Mesenchymal stem cell (in vitro differentiated cells and primary cell): Measurements from ENCODE around the gene DDX49.

Experiments
- DNase-seq: peaks from one replicate; pipeline ENCODE4 v3.0.0-alpha.2; 2013
- H2AFZ ChIP-seq: one replicate; pipeline ENCODE4 v1.6.1; 2013; ENCODE audit warnings: low read depth, mild to moderate bottlenecking, control low read depth, inconsistent platforms, low read length, moderate library complexity
- H2AK5ac ChIP-seq: 2 replicates; pipeline ENCODE4 v1.6.1; 2013; ENCODE audit warnings: low read length, moderate library complexity, mild to moderate bottlenecking, inconsistent platforms; ENCODE audit not compliant: severe bottlenecking
- H2BK120ac ChIP-seq: one replicate; pipeline ENCODE4 v1.6.1; 2013; ENCODE audit warnings: low read depth, mild to moderate bottlenecking, inconsistent platforms, low read length, moderate library complexity
- H2BK12ac ChIP-seq, 2 experiments: one replicate each; pipeline ENCODE4 v1.6.1; 2013; ENCODE audit warnings: inconsistent platforms in 2 of 2, low read length in 2 of 2, mild to moderate bottlenecking in 2 of 2, moderate library complexity in 2 of 2, control low read depth in 1 of 2
- H2BK15ac ChIP-seq: one replicate; pipeline ENCODE4 v1.6.1; 2013; ENCODE audit warnings: mild to moderate bottlenecking, low read depth, inconsistent platforms; ENCODE audit not compliant: poor library complexity, severe bottlenecking
- H2BK5ac ChIP-seq: 2 replicates; pipeline ENCODE4 v1.6.1; 2013; ENCODE audit warnings: low read depth, mild to moderate bottlenecking, low read length, control low read depth, inconsistent platforms; ENCODE audit not compliant: poor library complexity, severe bottlenecking
- H3K14ac ChIP-seq, 2 experiments: one replicate each; pipeline ENCODE4 v1.6.1; 2013; ENCODE audit warnings: inconsistent platforms in 2 of 2, low read length in 2 of 2, control low read depth in 1 of 2, mild to moderate bottlenecking in 1 of 2, moderate library complexity in 1 of 2
- H3K18ac ChIP-seq, 2 experiments: one replicate each; pipeline ENCODE4 v1.6.1; 2013; ENCODE audit warnings: inconsistent platforms in 2 of 2, low read length in 2 of 2, control low read depth in 1 of 2, low read depth in 1 of 2, mild to moderate bottlenecking in 1 of 2
- H3K23ac ChIP-seq, 2 experiments: one replicate each; pipeline ENCODE4 v1.6.1; 2013; ENCODE audit warnings: inconsistent platforms in 2 of 2, low read length in 2 of 2, mild to moderate bottlenecking in 2 of 2, moderate library complexity in 2 of 2, control low read depth in 1 of 2
- H3K27ac ChIP-seq: 2 replicates; pipeline ENCODE4 v1.5.1; 2013; ENCODE audit warnings: mild to moderate bottlenecking, moderate library complexity, low read length, control low read depth, inconsistent platforms; ENCODE audit not compliant: poor library complexity, severe bottlenecking
- H3K27me3 ChIP-seq, 2 experiments: 2 replicates each; pipeline versions ENCODE4 v1.6.1 to v1.7.0; 2013; ENCODE audit warnings: low read length in 2 of 2, mild to moderate bottlenecking in 2 of 2, moderate library complexity in 2 of 2, control low read depth in 1 of 2, inconsistent platforms in 1 of 2; ENCODE audit not compliant: control insufficient read depth in 1 of 2, insufficient read depth in 1 of 2
- H3K36me3 ChIP-seq, 2 experiments: 2 replicates each; pipeline versions ENCODE4 v1.6.1 to v1.7.0; 2013; ENCODE audit warnings: low read length in 2 of 2, control low read depth in 1 of 2, inconsistent platforms in 1 of 2, low read depth in 1 of 2, mild to moderate bottlenecking in 1 of 2; ENCODE audit not compliant: insufficient read depth in 2 of 2, control insufficient read depth in 1 of 2
- H3K4ac ChIP-seq, 2 experiments: one replicate each; pipeline ENCODE4 v1.6.1; 2013; ENCODE audit warnings: inconsistent platforms in 2 of 2, low read length in 2 of 2, mild to moderate bottlenecking in 2 of 2, moderate library complexity in 2 of 2, control low read depth in 1 of 2, low read depth in 1 of 2
- H3K4me1 ChIP-seq: 2 replicates; pipeline ENCODE4 v1.6.1; 2013; ENCODE audit warnings: low read depth, low read length, control low read depth; ENCODE audit not compliant: control insufficient read depth, insufficient read depth
- H3K4me2 ChIP-seq: 2 replicates; pipeline ENCODE4 v1.6.1; 2013; ENCODE audit warnings: low read length, mild to moderate bottlenecking, inconsistent platforms; ENCODE audit not compliant: poor library complexity, severe bottlenecking
- H3K4me3 ChIP-seq, 2 experiments: 2 replicates each; pipeline versions ENCODE4 v1.5.1 to v1.7.0; 2013; ENCODE audit warnings: low read length in 2 of 2, mild to moderate bottlenecking in 2 of 2, control low read depth in 1 of 2, low read depth in 1 of 2; ENCODE audit not compliant: insufficient read depth in 1 of 2
- H3K79me1 ChIP-seq: replicated peaks from 2 replicates; pipeline ENCODE4 v1.6.1; 2013; ENCODE audit warnings: mild to moderate bottlenecking, control low read depth, low read length, inconsistent platforms; ENCODE audit not compliant: poor library complexity, severe bottlenecking
- H3K9ac ChIP-seq: 2 replicates; pipeline ENCODE4 v1.7.0; 2013; ENCODE audit warnings: mild to moderate bottlenecking, low read length, moderate library complexity
- H3K9me3 ChIP-seq: 2 replicates; pipeline ENCODE4 v1.7.0; 2013; ENCODE audit warnings: mild to moderate bottlenecking, low read length; ENCODE audit not compliant: control insufficient read depth
- H4K8ac ChIP-seq: one replicate; pipeline ENCODE4 v1.6.1; 2013; ENCODE audit warnings: inconsistent platforms, mild to moderate bottlenecking, low read length, moderate library complexity
- H4K91ac ChIP-seq: one replicate; pipeline ENCODE4 v1.6.1; 2013; ENCODE audit warnings: mild to moderate bottlenecking, low read length, inconsistent platforms
- WGBS: methylation state at CpG from one replicate; pipeline ENCODE4 v1.1.7; 2013; ENCODE audit warnings: mixed read lengths; 5-methylcytosine and 5-hydroxymethylcytosine counted together

The DDX49 gene

DNA sequence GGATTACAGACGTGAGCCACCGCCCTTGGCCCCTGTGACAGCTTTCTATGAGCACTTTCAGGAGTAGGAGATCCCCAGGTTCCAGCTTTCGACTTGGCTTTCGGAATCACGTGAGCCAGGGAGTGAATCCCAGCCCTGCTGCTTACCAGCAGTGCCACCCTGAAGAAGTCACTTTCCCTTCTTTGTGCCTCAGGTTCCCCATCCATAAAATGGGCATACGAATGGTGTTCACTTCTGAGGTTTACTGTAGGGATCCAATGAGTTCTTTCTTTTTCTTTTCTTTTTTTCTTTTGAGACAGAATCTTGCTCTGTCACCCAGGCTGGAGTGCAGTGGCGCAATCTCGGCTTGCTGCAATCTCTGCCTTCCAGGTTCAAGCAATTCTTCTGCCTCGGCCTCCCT lies 25.8 kb downstream of the DDX49 start:
- no peak overlapping the region for H2AFZ ChIP-seq
- H2BK15ac ChIP-seq, result no peak overlapping the region
- WGBS, result 91% methylated on average over 9 of the region's 9 CpGs
- H3K23ac ChIP-seq, result no peak overlapping the region
- H4K8ac ChIP-seq, result no peak overlapping the region
- H3K4me1 ChIP-seq, result peaks cover 5% of the 10 kb centered on the region
- no peak overlapping the region for H4K91ac ChIP-seq
- H3K27ac ChIP-seq, result no peak overlapping the region
- H3K4me2 ChIP-seq, result no peak overlapping the region
- H3K4ac ChIP-seq, result no peak overlapping the region
- H3K18ac ChIP-seq, result no peak overlapping the region
- no peak overlapping the region for H3K4me3 ChIP-seq
- no peak overlapping the region for H2BK5ac ChIP-seq
- H3K9ac ChIP-seq, result no peak overlapping the region
- peaks cover 10 to 24% of the 10 kb centered on the region in 2 experiments for H3K36me3 ChIP-seq
- no peaks in the 10 kb centered on the region for H3K9me3 ChIP-seq
- no peak overlapping the region for H2AK5ac ChIP-seq
- H2BK120ac ChIP-seq, result no peak overlapping the region
- H3K14ac ChIP-seq, result no peak overlapping the region
- H3K27me3 ChIP-seq, result no peaks in the 10 kb centered on the region
- no peak overlapping the region for H2BK12ac ChIP-seq
- peaks cover 5% of the 10 kb centered on the region for H3K79me1 ChIP-seq
- DNase-seq, result no peak

GRCh38 chr19:18946335-18946734 lies 26.8 kb downstream of the DDX49 start:
- Histone ChIP-seq H3K14ac (no peak overlapping the region), H3K79me1 (no peaks in the 10 kb centered on the region), H2BK12ac (no peak overlapping the region), H2BK5ac (no peak overlapping the region), H2AK5ac (no peak overlapping the region), H2BK120ac (no peak overlapping the region), H3K9ac (no peak overlapping the region), H3K27ac (no peak overlapping the region), H3K4me2 (no peak overlapping the region), H4K8ac (no peak overlapping the region), H3K9me3 (no peaks in the 10 kb centered on the region), H3K4me3 (no peak overlapping the region), H3K36me3 (peaks cover 10 to 24% of the 10 kb centered on the region in 2 experiments), H3K18ac (no peak overlapping the region), H3K27me3 (no peaks in the 10 kb centered on the region), H3K4ac (no peak overlapping the region), H2BK15ac (no peak overlapping the region), H3K4me1 (peaks cover 5% of the 10 kb centered on the region), H2AFZ (no peak overlapping the region), H3K23ac (no peak overlapping the region), H4K91ac (no peak overlapping the region)
- no peak for DNase-seq

DNA sequence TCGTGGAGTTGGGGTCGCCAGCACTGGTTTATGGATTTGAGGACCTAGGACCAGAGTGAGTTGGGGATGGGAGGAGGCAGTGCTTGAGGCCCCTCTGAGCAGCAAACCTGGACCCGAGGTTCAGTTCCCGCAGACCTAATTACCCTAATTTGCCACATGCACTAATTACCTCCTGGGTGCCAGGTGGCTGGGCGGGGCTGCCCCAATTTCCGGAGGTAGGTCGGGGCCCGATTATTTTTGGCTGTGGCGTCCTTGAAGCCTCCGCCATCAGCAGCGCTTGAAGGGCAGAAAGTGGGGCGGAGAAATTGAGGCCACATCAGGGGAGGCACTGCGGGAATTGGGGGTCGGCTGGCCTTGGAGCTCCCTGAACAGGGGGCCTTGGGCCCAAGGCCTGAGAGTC lies 27.4 kb downstream of the DDX49 start:
- no peak overlapping the region for H2BK12ac ChIP-seq
- 93% methylated on average over 14 of the region's 14 CpGs for WGBS
- H3K4me2 ChIP-seq, result no peak overlapping the region
- no peak overlapping the region for H3K23ac ChIP-seq
- H2AFZ ChIP-seq, result no peak overlapping the region
- no peak overlapping the region for H2BK120ac ChIP-seq
- no peak overlapping the region for H2AK5ac ChIP-seq
- H4K8ac ChIP-seq, result no peak overlapping the region
- H3K14ac ChIP-seq, result no peak overlapping the region
- no peaks in the 10 kb centered on the region for H3K9me3 ChIP-seq
- H3K4me1 ChIP-seq, result peaks cover under 1% of the 10 kb centered on the region
- no peak for DNase-seq
- no peak overlapping the region for H3K9ac ChIP-seq
- H3K36me3 ChIP-seq, result peaks cover 10 to 24% of the 10 kb centered on the region in 2 experiments
- no peak overlapping the region for H2BK5ac ChIP-seq
- H3K79me1 ChIP-seq, result no peaks in the 10 kb centered on the region
- H3K4me3 ChIP-seq, result no peak overlapping the region
- no peak overlapping the region for H3K18ac ChIP-seq
- H3K27ac ChIP-seq, result no peak overlapping the region
- no peak overlapping the region for H4K91ac ChIP-seq
- no peak overlapping the region for H3K4ac ChIP-seq
- no peak overlapping the region for H2BK15ac ChIP-seq
- no peaks in the 10 kb centered on the region for H3K27me3 ChIP-seq

- Histone ChIP-seq H4K91ac (peak overlapping the region; percentile 10), H3K4me3 (no peak overlapping the region), H2AK5ac (no peak overlapping the region), H3K9ac (no peak overlapping the region), H2BK120ac (no peak overlapping the region), H2BK15ac (no peak overlapping the region), H4K8ac (no peak overlapping the region), H3K4ac (no peak overlapping the region), H3K4me2 (no peak overlapping the region), H3K14ac (no peak overlapping the region), H3K23ac (no peak overlapping the region), H3K79me1 (no peaks in the 10 kb centered on the region), H2AFZ (no peak overlapping the region), H2BK12ac (no peak overlapping the region), H3K27ac (no peak overlapping the region), H3K4me1 (no peaks in the 10 kb centered on the region), H3K36me3 (peaks cover 10 to 24% of the 10 kb centered on the region in 2 experiments), H3K27me3 (no peaks in the 10 kb centered on the region), H3K18ac (no peak overlapping the region), H3K9me3 (no peaks in the 10 kb centered on the region), H2BK5ac (no peak overlapping the region)
- DNase-seq, result no peak
- 82% methylated on average over 15 of the region's 15 CpGs for WGBS
Observed at GRCh38 chr19:18948075-18948975, 28.8 kb downstream of the DDX49 start.
